HepG2 (cell line): ENCODE measurements around the gene PCIF1. TPM values are rescaled to one million over a fixed set of nuclear protein-coding genes. Genes with fewer than 3 reads are reported as not detected.

ENCODE experiments used
- FOSL2 ChIP-seq: sonication (generic); formaldehyde crosslinking; IDR thresholded peaks from 2 replicates; pipeline ENCODE4 v1.4.0; 2020; ENCODE audit warnings: missing genetic modification reagents
- HMGA1 ChIP-seq: sonication (generic); formaldehyde crosslinking; conservative IDR thresholded peaks from 2 replicates; pipeline ENCODE4 v1.4.0; 2020; ENCODE audit warnings: missing genetic modification reagents
- JDP2 ChIP-seq: sonication (generic); formaldehyde crosslinking; IDR thresholded peaks from 2 replicates; pipeline ENCODE4 v1.8.1; 2022; ENCODE audit warnings: missing genetic modification reagents, borderline replicate concordance
- MIER3 ChIP-seq: IDR thresholded peaks from 2 replicates; pipeline ENCODE4 v1.6.1; 2016; ENCODE audit warnings: missing compliant biosample characterization, borderline replicate concordance
- REXO4 ChIP-seq: sonication (generic); formaldehyde crosslinking; IDR thresholded peaks from 2 replicates; pipeline ENCODE4 v1.8.0; 2022; ENCODE audit warnings: missing genetic modification reagents, mild to moderate bottlenecking, borderline replicate concordance
- RNF2 ChIP-seq: fragments of 450-650 bp; conservative IDR thresholded peaks from 2 replicates; pipeline ENCODE4 v1.6.1; 2016; ENCODE audit warnings: low read depth
- TAF15 ChIP-seq: fragments of 200-400 bp; formaldehyde crosslinking; IDR thresholded peaks from one replicate; pipeline ENCODE4 v1.6.1; 2018; ENCODE audit warnings: mild to moderate bottlenecking, low read depth, low read length; ENCODE audit not compliant: poor library complexity, severe bottlenecking
- ZFP37 ChIP-seq: sonication (generic); formaldehyde crosslinking; IDR thresholded peaks from 2 replicates; pipeline ENCODE4 v1.4.0; 2020; ENCODE audit warnings: missing genetic modification reagents, borderline replicate concordance
- ZMYM3 ChIP-seq: sonication (generic); formaldehyde crosslinking; IDR thresholded peaks from 2 replicates; pipeline ENCODE4 v1.5.1; 2020; ENCODE audit warnings: mild to moderate bottlenecking, missing genetic modification reagents
- ZNF33B ChIP-seq: sonication (generic); formaldehyde crosslinking; IDR thresholded peaks from 2 replicates; pipeline ENCODE4 v1.5.1; 2020; ENCODE audit warnings: mild to moderate bottlenecking, missing genetic modification reagents
- ZNF354B ChIP-seq: sonication (generic); formaldehyde crosslinking; IDR thresholded peaks from 2 replicates; pipeline ENCODE4 v1.8.0; 2022; ENCODE audit warnings: mild to moderate bottlenecking, missing genetic modification reagents
- ZNF460 ChIP-seq: sonication (generic); formaldehyde crosslinking; IDR thresholded peaks from 2 replicates; pipeline ENCODE4 v1.5.1; 2020; ENCODE audit warnings: missing genetic modification reagents, mild to moderate bottlenecking, borderline replicate concordance
- ZNF710 ChIP-seq: sonication (generic); formaldehyde crosslinking; IDR thresholded peaks from 2 replicates; pipeline ENCODE4 v1.5.0; 2020; ENCODE audit warnings: mild to moderate bottlenecking, missing genetic modification reagents, borderline replicate concordance
- ZSCAN22 ChIP-seq: sonication (generic); formaldehyde crosslinking; IDR thresholded peaks from 2 replicates; pipeline ENCODE4 v1.4.0; 2020; ENCODE audit warnings: mild to moderate bottlenecking, missing genetic modification reagents
- polyA plus RNA-seq, 8 experiments: library from polyadenylated mRNA; depleted of rRNA in 3 of 8; stranded (reverse) in 7 of 8; unstranded in 1 of 8; fragments of >200 nt; fragmentation: Illumina TruSeq in 4 of 8; extraction: Trizol in 4 of 8; gene quantifications; 2 replicates each; pipeline versions ENCODE4 v1.2.1 to v1.2.3, GENCODE V29; 2011 to 2016; ENCODE audit warnings: low read depth in 4 of 8, missing spikeins in 1 of 8, mixed read lengths in 1 of 8; ENCODE audit not compliant: insufficient read depth in 1 of 8
- total RNA-seq, 5 experiments: library from RNA; depleted of rRNA; stranded (reverse); fragments of >200 nt; fragmentation: Illumina TruSeq; extraction: Trizol; gene quantifications; 2 replicates each; pipeline ENCODE4 v1.2.3, GENCODE V29; 2016; ENCODE audit warnings: low read depth in 1 of 5
- TF ChIP-seq, protein P1 (sequence below): sonication (generic); formaldehyde crosslinking; conservative IDR thresholded peaks from 2 replicates; pipeline ENCODE4 v1.8.0; 2022; ENCODE audit warnings: low read depth, missing genetic modification reagents
- TF ChIP-seq, protein P2 (sequence below): sonication (generic); formaldehyde crosslinking; IDR thresholded peaks from 2 replicates; pipeline ENCODE4 v1.8.1; 2023; ENCODE audit warnings: mild to moderate bottlenecking, moderate library complexity, missing genetic modification reagents
- TF ChIP-seq, protein P3 (sequence below): sonication (generic); formaldehyde crosslinking; IDR thresholded peaks from 2 replicates; pipeline ENCODE4 v1.5.1; 2020; ENCODE audit warnings: missing genetic modification reagents, mild to moderate bottlenecking, borderline replicate concordance
- TF ChIP-seq, protein P4 (sequence below): IDR thresholded peaks from 2 replicates; pipeline ENCODE4 v1.6.1; 2016
- TF ChIP-seq, protein P5 (sequence below): sonication (generic); formaldehyde crosslinking; IDR thresholded peaks from 2 replicates; pipeline ENCODE4 v1.4.0; 2020; ENCODE audit warnings: missing genetic modification reagents

Gene PCIF1
- total and polyA plus RNA-seq, 2 of the 13 experiments (the other 11 are each of a cell fraction or from before 2014, with no cell fraction given) = 20.9 to 24.4 TPM

DNA sequence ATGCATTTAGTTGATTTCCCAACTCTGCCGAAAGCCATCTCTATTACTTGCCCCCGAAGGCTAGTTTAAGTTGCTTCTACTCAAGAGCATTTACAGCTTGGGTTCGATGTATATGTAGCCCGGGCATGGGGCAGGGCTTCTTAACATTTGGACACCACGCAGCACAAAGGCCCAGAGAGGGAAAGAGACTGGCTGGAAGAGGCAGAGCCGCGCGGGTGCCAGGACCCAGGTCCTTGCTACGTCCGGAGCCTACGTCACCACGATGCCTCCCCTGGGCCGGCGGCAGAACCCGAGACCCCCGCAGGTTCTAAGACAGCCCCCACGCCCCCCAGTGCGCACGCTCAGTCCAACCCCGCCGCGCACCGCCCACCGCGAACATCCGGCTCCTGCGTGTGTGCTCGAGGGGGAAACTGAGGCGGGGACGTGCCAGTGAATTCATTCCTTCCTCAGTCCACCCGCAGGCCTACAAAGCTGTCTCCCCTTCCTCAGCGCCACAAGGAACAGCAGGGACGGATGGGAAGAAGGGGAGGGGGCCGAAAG lies 367 bp upstream of the PCIF1 start (continued):
- no peak for TF ChIP-seq RNF2
- TF ChIP-seq, protein P1, sequence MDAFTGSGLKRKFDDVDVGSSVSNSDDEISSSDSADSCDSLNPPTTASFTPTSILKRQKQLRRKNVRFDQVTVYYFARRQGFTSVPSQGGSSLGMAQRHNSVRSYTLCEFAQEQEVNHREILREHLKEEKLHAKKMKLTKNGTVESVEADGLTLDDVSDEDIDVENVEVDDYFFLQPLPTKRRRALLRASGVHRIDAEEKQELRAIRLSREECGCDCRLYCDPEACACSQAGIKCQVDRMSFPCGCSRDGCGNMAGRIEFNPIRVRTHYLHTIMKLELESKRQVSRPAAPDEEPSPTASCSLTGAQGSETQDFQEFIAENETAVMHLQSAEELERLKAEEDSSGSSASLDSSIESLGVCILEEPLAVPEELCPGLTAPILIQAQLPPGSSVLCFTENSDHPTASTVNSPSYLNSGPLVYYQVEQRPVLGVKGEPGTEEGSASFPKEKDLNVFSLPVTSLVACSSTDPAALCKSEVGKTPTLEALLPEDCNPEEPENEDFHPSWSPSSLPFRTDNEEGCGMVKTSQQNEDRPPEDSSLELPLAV = no peak
- TF ChIP-seq, protein P2, sequence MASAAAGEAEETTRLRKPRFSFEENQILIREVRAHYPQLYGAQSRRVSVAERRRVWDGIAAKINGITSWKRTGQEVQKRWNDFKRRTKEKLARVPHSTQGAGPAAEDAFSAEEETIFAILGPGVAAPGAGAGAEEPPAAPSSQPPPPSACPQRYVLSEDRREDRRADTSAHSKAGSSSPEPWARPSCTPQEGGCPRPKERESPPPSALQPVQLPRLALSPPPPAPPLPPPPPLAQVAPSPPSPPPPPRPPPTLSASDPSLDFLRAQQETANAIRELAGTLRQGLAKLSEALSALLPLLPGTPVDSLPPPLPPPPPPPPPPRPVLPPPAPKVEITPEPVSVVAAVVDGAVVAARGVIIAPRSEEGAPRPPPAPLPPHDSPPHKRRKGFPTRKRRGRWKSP (CRISPR knock-in tag) = peak; percentile 65; the same call in 1 of the 2 replicates
- no peak for TF ChIP-seq HMGA1 (CRISPR knock-in tag)
- TF ChIP-seq ZNF354B (CRISPR knock-in tag) = peak; percentile 88; the same call in 1 of the 2 replicates
- TF ChIP-seq MIER3 (CRISPR knock-in tag) = no peak
- TF ChIP-seq, protein P3, sequence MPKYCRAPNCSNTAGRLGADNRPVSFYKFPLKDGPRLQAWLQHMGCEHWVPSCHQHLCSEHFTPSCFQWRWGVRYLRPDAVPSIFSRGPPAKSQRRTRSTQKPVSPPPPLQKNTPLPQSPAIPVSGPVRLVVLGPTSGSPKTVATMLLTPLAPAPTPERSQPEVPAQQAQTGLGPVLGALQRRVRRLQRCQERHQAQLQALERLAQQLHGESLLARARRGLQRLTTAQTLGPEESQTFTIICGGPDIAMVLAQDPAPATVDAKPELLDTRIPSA (CRISPR knock-in tag) = 0 out of 2 replicates have a peak, but pooled peaks have one; percentile 17
- TF ChIP-seq ZNF710 (CRISPR knock-in tag) = peak; percentile 57; the same call in 1 of the 2 replicates
- TF ChIP-seq ZNF460 (CRISPR knock-in tag) = 0 out of 2 replicates have a peak, but pooled peaks have one; percentile 30
- TF ChIP-seq TAF15 = no peak
- no peak for TF ChIP-seq ZFP37 (CRISPR knock-in tag)
- no peak for TF ChIP-seq JDP2 (CRISPR knock-in tag)
- peak; percentile 91 for TF ChIP-seq ZMYM3 (CRISPR knock-in tag)
- peak; percentile 84; the same call in 1 of the 2 replicates for TF ChIP-seq ZNF33B (CRISPR knock-in tag)
- TF ChIP-seq, protein P4, sequence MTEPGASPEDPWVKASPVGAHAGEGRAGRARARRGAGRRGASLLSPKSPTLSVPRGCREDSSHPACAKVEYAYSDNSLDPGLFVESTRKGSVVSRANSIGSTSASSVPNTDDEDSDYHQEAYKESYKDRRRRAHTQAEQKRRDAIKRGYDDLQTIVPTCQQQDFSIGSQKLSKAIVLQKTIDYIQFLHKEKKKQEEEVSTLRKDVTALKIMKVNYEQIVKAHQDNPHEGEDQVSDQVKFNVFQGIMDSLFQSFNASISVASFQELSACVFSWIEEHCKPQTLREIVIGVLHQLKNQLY = no peak
- TF ChIP-seq ZSCAN22 (CRISPR knock-in tag) = no peak
- no peak for TF ChIP-seq FOSL2 (CRISPR knock-in tag)
- TF ChIP-seq, protein P5, sequence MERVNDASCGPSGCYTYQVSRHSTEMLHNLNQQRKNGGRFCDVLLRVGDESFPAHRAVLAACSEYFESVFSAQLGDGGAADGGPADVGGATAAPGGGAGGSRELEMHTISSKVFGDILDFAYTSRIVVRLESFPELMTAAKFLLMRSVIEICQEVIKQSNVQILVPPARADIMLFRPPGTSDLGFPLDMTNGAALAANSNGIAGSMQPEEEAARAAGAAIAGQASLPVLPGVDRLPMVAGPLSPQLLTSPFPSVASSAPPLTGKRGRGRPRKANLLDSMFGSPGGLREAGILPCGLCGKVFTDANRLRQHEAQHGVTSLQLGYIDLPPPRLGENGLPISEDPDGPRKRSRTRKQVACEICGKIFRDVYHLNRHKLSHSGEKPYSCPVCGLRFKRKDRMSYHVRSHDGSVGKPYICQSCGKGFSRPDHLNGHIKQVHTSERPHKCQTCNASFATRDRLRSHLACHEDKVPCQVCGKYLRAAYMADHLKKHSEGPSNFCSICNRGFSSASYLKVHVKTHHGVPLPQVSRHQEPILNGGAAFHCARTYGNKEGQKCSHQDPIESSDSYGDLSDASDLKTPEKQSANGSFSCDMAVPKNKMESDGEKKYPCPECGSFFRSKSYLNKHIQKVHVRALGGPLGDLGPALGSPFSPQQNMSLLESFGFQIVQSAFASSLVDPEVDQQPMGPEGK (CRISPR knock-in tag) = peak; percentile 78; the same call in 1 of the 2 replicates
- TF ChIP-seq REXO4 = peak; percentile 86; the same call in 1 of the 2 replicates
